Measurements from ENCODE around the gene FBN1. TPM values are rescaled to one million over a fixed set of nuclear protein-coding genes. Genes with fewer than 3 reads are reported as not detected.

The FBN1 gene
- polyA plus RNA-seq, 1 experiment: 565 TPM

DNA sequence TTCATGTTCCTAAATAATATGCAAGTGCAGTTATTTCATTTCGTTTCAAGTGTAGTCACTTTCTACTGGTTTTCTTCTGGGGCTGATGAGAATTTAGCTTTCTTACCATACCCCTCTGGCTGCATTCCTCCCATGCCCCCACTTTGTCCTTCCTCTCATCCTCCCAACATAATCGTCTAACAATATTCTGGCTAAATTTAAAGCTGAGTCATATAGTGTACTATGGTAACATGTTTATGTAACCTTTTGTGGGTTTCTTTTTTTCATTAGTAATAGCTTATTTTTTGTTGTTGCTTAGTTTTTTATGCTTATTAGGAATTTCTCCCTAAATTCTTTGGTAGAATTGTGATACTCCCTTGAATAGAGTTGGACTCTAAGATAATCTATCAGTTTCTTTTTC is 283.8 kb downstream of the FBN1 start:
- TF ChIP-seq, protein P1, sequence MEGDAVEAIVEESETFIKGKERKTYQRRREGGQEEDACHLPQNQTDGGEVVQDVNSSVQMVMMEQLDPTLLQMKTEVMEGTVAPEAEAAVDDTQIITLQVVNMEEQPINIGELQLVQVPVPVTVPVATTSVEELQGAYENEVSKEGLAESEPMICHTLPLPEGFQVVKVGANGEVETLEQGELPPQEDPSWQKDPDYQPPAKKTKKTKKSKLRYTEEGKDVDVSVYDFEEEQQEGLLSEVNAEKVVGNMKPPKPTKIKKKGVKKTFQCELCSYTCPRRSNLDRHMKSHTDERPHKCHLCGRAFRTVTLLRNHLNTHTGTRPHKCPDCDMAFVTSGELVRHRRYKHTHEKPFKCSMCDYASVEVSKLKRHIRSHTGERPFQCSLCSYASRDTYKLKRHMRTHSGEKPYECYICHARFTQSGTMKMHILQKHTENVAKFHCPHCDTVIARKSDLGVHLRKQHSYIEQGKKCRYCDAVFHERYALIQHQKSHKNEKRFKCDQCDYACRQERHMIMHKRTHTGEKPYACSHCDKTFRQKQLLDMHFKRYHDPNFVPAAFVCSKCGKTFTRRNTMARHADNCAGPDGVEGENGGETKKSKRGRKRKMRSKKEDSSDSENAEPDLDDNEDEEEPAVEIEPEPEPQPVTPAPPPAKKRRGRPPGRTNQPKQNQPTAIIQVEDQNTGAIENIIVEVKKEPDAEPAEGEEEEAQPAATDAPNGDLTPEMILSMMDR (IDR thresholded peaks at IDR 0.05; ENCODE audit: insufficient read depth, low read depth, low read length): no peak
- CTCF ChIA-PET: no interaction called here

DNA sequence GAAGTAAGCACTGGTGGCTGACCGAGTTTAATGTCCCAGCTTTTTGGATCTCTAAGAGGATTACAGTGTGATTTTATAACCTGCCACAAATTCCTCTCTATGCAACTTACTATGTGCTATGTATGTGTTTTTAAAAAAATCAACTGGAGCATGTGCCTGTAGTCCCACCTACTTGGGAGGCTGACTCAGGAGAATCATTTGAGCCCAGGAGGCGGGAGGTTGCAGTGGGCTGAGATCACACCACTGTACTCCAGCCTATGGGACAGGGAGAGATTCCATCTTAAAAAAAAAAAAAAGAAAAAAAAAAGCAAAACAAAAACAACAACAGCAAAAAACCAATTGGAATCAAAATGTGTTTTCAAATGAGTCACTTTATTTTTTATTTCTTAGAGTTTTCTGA is 284.7 kb downstream of the FBN1 start:
- no peak for DNase-seq (ENCODE audit: low read depth)
- H3K27me3 ChIP-seq (ENCODE audit: control insufficient read depth, insufficient read depth, low read length): no peaks in the 10 kb centered on the region
- TF ChIP-seq, protein P1 (IDR thresholded peaks at IDR 0.05; ENCODE audit: insufficient read depth, low read depth, low read length): no peak
- ChIA-PET POLR2A (no interaction called here), CTCF (no interaction called here)
- no peaks in the 10 kb centered on the region for H3K36me3 ChIP-seq (ENCODE audit: control insufficient read depth, insufficient read depth, low read length)
- H3K4me3 ChIP-seq (ENCODE audit: low read depth, low read length): no peak overlapping the region

More for the DNA sequence above, 283.8 kb downstream of the FBN1 start:
- no peak for DNase-seq (ENCODE audit: low read depth)
- Histone ChIP-seq H3K4me3 (ENCODE audit: low read depth, low read length) (no peak overlapping the region), H3K36me3 (ENCODE audit: control insufficient read depth, insufficient read depth, low read length) (no peaks in the 10 kb centered on the region), H3K27me3 (ENCODE audit: control insufficient read depth, insufficient read depth, low read length) (no peaks in the 10 kb centered on the region)
- POLR2A ChIA-PET: no interaction called here

Other genes starting within 250 kb of the FBN1 start
- gene CEP152, start 165.4 kb upstream of the FBN1 start, polyA plus RNA-seq (2011; rRNA removed): 0.77 and 1.4 TPM in 2 replicates
- gene EID1, start 232.4 kb upstream of the FBN1 start, polyA plus RNA-seq (2011; rRNA removed): 165 and 238 TPM in 2 replicates